VCaP (cell line): Measurements from ENCODE around the gene ATP5ME.

ENCODE experiments used
- H3K27ac ChIP-seq: fragments of 450-650 bp; 2 replicates; pipeline ENCODE4 v1.5.1; 2017
- CTCF ChIP-seq: fragments of 450-650 bp; conservative IDR thresholded peaks from 2 replicates; pipeline ENCODE4 v1.5.1; 2017; ENCODE audit warnings: mild to moderate bottlenecking, moderate library complexity

ATP5ME gene

GRCh38 chr4:717601-718320 lies 43.7 kb upstream of the ATP5ME start:
- TF ChIP-seq CTCF: no peak
- no peak overlapping the region for H3K27ac ChIP-seq

GRCh38 chr4:714087-714486 lies 40.0 kb upstream of the ATP5ME start:
- no peak overlapping the region for H3K27ac ChIP-seq
- TF ChIP-seq CTCF: no peak

GRCh38 chr4:712916-713632 lies 39.0 kb upstream of the ATP5ME start:
- H3K27ac ChIP-seq: no peak overlapping the region
- TF ChIP-seq CTCF: no peak

- no peak overlapping the region for H3K27ac ChIP-seq
- no peak for TF ChIP-seq CTCF
Observed at GRCh38 chr4:712093-712492, 38.0 kb upstream of the ATP5ME start.

- H3K27ac ChIP-seq: no peak overlapping the region
- TF ChIP-seq CTCF: no peak
Observed at GRCh38 chr4:710916-711315, 36.8 kb upstream of the ATP5ME start.

- TF ChIP-seq CTCF: no peak
- H3K27ac ChIP-seq: no peak overlapping the region
Observed at GRCh38 chr4:710116-710515, 36.0 kb upstream of the ATP5ME start.

GRCh38 chr4:709348-709747 lies 35.3 kb upstream of the ATP5ME start:
- TF ChIP-seq CTCF: no peak
- no peak overlapping the region for H3K27ac ChIP-seq
